NCI-H1092 (cell line): ENCODE results near the gene MINDY2.
A peak's percentile ranks its signal among the peaks of the same experiment; 100 is the strongest.

Experiments
- DNase-seq: peaks from one replicate; lab custom pipeline; 2025; lab: John Stamatoyannopoulos, UW

MINDY2 gene, protein sequence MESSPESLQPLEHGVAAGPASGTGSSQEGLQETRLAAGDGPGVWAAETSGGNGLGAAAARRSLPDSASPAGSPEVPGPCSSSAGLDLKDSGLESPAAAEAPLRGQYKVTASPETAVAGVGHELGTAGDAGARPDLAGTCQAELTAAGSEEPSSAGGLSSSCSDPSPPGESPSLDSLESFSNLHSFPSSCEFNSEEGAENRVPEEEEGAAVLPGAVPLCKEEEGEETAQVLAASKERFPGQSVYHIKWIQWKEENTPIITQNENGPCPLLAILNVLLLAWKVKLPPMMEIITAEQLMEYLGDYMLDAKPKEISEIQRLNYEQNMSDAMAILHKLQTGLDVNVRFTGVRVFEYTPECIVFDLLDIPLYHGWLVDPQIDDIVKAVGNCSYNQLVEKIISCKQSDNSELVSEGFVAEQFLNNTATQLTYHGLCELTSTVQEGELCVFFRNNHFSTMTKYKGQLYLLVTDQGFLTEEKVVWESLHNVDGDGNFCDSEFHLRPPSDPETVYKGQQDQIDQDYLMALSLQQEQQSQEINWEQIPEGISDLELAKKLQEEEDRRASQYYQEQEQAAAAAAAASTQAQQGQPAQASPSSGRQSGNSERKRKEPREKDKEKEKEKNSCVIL

DNA sequence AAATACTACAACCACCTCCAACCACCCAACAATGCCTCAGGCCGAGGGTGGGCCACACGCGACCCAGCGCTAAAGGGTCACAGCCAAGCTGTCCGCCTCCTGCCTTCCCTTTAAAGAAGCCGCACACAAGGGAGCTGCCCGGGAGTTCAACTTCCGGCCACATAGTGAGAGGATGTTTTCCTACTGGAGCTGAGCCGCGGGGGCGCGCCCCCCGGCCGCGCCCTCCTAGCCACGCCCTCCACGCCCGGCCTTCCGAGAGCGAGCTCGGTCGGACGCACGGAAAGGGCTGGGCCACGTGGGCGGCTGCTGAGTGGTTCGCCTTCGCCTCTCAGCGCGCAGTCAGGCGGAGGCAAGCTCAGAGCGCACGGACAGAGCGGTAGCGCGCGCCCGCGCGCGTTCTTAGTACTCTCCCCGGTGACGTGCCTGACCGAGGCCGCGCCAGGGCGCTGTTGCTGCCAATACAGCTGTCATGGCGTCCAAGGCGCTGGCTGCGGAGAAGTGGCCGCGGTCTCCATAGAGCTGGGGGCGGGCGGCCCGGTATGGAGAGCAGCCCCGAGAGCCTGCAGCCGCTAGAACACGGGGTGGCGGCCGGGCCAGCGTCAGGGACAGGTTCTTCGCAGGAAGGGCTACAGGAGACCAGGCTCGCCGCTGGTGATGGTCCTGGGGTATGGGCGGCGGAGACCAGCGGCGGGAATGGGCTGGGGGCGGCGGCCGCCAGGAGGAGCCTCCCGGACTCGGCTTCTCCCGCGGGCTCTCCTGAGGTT lies at the start of gene MINDY2:
Gene MINDY2 (plus strand): TSS at position 446 of the 764 bp plus-strand sequence. CDS start 94 bp downstream, at position 540.
- DNase-seq, result peak; percentile 96

DNA sequence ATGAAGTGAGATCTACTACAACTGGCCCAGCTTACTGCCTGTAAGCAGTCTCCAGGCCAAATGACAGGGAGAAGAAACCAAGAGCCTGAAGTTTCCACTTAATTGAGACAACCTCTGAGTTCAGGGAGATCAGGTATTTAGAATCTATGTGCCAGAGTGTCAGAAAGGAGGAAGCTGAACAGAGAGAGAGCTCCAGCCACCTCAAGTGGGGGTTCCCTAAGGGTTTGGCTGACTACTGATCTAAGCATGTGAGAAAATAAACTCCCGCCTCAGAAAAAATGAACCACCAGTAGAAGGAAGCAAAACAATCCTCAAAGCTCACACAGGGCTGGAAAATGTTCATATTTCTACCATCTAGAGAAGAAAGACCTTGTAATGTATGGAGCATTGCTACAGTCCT lies 46.6 kb upstream of the MINDY2 start:
- DNase-seq, result no peak

DNA sequence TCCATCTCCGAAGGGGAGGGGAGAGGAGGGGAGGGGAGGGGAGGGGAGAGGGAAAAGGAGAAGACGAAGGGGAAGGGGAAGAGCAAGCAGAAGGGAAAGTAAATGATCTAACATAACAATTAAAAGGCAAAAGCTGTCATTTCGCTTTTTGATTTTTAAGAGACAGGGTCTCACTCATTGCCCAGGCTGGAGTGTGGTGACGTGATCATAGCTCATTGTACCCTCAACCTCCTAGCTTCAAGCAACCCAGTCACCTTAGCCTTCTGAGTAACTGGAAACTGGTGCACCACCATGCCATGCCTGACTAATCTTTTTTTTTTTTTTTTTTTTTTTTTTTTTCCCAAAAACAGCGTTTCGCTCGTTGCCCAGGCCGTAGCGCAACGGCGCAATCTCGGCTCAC lies 44.2 kb upstream of the MINDY2 start:
- no peak for DNase-seq

DNA sequence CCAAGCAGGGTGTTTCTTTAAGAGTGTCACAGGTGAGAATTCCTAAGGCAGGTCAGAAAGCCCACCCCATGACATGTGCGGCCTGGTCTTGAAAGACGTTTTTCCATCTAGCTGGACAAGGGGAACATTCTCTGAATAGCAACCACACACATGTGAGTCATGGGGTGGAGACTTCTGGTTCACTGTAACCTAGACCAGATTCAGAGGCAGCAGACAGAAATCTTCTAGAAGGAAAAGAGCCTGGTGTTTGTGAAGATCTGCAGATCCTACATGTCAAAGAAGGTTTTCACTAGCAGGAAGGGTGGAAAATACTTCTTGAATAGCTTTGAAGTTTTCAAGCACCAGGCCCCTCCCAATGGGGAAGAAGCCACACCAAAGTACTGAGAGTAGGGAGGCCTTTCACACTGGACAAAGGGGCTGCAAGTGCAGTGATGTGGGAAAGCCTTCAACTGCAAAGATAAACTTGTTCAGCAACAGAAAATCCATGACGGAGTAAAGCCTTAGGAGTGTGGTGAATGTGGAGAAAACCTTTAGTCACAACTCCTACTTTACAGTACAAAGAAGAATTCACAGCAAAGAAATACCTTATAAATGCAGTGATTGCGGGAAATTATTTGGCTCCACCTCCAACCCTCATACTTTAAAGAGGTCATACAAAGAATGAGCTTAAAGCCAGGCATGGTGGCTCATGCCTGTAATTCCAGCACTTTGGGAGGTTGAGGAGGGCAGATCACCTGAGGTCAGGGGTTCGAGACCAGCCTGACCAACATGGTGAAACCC lies 39.2 kb upstream of the MINDY2 start:
- DNase-seq, result no peak

DNA sequence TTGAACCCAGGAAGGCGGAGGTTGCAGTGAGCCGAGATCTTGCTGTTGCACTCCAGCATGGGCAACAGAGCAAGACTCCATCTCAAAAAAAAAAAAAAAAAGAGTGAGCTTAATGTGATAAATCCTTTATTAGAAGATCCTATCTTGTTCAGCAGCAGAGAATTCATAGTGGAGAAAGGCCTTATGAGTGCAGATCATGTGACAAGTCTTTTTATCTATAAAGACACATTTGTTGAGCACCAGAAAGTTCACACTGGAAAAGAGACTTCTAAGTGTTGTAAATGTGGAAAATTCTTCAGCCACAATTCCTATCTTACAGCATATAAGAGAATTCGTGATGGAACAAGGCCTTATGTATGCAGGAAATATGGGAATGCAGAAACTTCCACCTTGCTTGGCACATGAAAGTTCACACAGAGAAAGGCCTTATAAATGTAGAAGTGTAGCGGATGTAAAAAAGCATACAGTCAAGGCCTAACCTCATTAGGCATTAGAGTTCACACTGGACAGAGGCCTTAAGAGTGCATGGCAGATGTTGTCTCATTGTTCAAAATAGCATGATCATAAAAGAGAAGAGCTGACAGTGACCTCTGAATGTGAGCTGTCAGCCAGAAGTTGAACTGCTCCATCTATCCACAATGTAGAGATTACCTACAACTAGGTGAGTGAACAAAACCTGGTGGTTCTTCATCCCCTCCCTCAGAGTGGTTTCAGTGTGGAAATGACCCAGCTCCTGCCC lies 38.3 kb upstream of the MINDY2 start:
- DNase-seq, result no peak

DNA sequence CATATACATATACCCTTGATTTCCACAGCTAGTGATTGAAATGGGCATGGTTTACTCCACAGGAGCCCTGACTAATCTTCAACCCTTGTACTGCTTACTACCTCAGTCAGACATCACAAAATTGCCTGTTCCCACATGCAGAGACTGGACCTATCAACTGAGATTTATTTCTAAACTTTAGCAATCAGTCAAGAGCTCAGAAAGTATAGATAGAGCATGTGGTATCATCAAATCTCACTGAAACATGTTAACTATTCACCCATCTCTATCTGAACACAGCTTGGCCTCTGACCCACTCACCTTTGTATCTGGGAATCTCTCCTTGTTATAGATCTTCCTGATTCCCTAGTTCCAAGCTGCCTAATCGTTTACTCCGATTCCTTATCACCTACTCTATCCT lies 36.2 kb upstream of the MINDY2 start:
- DNase-seq, result no peak

DNA sequence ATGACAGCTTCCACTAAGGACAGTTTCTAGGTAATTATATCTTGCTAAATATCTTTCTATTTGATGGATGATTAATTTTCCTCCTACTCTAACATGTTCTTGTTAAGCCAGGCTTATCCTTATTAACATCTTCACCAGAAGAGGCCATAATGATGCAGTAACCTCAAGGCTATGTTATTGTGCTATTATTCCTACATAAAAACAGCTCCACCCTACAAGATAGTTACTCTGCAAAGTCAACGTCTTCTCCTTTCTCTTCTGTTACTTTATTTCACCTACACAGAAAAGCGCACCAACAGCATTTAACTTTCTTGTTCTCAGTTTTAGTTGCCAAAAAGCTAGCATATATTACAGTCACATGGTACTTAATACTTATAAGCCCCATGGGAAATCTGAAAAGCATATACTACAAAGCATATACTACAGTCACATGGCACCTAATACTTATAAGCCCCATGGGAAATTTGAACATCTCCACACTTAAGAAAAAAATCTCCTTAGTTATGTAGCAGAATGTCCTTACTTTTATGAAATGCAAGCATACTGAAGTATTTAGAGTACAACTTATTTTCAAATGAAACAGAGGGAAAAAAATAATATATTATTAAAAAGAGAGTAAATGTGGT lies 35.0 kb upstream of the MINDY2 start:
- DNase-seq, result no peak

DNA sequence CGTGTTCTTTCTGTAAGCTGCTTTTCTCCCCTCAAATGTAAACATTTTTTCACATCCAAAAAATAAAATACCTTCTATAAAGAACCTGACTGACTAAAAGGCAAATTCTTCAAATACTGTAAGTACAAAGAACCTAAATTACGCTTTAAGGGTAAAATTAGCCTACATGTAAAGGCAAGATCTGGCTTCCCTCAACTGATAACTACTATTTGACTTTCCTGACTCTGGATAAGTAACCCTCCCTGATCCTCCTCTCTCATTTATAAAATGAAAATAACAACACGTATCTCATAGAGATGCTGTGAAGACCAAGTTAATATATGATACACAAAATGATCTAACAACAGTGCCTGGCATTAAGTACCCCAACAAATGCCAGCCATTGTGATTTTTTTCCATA lies 33.8 kb upstream of the MINDY2 start:
- DNase-seq, result no peak

DNA sequence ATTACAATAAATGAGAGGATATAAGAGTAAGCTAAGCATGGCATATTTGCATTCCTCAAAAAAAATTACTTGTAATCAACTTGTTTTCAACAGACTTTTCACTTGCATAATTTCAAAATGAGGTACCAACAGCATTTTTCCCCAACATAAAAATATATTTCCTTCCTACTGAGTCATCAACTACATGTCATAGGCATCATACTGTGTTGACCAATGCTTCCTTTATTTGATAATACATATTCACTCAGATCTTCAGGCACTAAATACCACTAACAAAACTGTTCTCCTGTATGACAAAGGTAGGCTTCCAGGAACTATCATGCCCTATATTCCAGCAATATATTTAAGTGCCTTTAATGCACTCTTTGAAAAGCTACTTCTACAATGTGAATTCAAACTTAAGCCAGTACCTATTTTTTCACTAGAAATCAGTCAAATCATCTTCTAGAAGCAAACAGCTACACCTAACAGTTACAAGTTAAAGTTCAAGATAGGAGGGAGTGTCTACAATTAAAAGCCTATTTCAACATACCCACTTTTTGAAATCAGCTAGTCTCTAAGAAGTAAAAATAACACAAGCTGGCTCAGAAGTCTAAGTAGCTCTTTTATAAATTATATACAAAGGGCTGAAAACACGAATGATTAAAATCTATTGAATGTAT lies 32.9 kb upstream of the MINDY2 start:
- DNase-seq, result no peak

DNA sequence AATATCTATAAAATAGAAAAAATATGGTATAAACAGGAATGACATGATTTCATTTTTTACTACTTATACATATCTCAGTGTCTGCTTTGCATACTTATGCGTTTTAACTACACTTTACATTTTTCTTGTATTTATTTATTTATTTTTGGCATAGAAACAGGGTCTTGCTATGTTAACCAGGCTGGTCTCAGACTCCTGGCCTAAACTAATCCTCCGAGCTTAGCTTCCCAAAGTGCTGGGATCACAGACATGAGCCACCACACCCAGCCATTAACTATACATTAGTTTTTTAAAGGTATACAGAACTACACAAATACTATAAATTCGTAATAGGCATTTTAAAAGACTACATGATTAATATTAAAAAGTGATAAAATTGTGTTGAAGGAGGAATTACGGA lies 30.7 kb upstream of the MINDY2 start:
- DNase-seq, result no peak

DNA sequence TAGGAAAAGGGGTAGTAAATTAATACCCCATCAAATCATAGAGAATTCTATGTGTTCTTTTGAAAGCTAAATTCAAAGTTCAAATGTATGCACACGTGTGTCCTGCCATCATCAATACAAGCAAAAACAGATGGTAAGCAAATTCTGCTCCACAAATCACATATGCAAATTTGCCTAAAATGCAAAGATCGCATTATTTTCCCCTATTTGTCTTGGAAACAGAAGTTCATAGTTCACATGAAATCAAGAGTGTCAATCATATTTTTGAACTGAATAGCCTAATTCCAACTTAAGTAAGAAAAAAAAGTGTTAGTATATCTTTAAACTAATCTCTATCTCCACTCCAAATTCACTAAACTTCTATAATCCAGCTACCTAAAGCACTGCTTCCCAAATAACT lies 30.1 kb upstream of the MINDY2 start:
- no peak for DNase-seq

DNA sequence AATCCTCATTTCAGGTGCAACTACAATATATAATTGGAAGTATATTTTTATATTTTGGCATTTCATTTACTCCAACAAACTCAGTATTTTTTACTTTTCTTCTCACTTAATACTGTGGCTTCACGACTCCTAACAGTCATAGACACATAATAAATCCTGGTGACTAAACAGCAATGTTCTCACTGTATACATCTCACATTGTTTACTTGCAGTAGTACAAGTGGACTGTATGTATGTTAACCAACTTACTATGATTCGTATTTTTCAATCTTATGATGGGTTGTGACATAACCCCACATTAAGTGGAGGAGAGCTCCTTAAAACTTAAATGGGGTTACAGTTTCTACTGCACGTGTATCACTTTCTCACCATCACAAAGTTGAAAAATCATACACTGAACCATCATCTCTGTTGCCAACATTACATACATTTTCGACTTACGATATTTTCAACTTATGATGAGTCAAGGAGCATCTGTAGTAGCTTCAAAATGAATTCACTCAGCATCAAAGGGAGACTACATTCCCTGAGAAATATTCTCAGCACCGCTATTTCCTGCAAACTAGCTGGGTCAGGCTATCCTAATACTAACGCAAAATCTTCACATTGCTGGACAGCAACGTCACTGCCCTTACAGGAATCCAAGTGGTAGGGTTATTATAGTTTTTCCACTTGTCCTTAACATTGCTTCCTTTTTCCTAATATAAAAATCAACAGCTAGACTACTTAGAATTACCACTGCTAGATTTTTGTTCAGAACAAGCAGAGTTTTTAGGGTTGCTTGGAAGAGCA lies 28.9 kb upstream of the MINDY2 start:
- DNase-seq, result no peak

DNA sequence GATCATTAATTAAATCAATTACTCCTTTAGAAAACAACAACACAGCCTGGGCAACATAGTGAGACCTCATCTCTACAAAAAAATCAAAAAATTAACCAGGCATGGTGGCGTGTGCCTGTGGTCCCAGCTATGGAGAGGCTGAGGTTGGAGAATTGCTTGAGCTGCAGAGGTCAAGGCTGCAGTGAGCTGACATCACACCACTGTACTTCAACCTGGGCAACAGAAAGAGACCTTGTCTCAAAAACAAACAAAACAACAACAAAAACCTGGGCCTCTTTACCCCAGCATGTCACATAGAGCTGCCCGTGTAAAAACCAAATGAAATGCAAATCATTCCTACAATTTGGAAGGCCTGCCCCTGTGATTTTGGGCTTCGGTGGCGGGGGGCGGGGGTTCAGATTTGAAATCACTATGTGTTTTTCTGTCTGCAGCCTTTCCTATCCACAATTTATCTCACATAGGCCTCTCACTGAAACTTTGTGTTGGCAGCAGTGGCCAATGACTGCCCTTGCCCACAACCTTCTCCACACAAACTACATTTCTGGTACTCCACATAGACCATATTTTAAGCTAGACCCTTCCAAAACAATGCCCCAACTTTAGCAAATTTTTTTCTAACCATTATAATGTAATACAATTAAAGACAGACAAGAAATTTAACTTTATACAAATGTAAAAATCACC lies 28.1 kb upstream of the MINDY2 start:
- no peak for DNase-seq

DNA sequence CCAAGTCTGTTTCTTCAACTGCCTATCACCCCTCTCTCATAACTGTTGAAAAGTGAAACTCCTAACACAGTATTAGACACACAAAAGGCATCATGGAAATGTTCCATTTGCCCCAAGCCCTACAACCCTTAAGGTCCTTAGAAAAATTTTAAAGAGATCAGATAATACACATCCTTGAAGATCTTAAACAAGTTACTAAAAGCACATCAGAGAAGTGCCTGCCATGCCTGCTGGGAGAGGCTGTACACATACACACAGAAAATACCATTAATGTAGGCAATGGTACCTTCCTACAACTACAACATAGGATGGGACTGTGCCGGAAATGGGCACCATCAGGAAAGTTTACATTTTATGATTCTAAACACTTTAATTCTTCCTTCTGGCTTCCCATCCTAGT lies 24.9 kb upstream of the MINDY2 start:
- DNase-seq, result no peak

DNA sequence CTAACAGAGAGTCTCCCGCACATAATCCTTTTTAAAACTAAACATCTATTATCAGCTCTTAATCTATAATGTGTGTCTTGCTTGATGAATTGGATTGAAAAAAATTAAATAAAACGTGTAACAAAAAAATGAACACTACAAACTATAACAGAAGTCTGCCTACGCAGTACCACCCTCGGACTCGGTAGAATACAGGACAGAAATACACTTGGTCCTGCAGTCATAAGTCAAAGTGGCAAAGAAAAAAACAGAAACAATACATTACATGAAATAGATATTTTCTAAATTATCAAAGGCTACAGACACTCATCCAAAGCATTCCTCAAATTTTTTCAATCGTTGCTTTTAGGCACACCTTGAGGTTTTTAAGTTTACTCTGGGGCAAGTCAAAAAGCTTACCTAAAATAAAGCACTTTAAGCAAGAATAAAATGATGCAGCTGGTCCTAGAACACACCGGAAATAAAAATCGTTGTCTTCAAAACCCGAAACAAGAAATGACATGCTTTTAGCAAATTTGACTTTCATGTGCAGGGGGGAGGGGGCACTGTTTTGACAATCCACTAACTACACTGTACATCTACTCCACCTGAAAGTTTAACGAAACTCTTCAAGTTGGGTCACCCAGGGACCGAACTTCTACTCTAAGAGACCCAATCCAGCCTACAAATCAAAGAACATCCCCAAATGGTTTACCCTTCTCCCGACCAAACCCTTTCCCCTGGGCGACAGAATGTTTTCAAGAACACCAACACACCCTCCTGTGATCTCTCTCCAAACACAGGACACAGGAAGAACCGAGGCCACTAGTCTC lies 22.9 kb upstream of the MINDY2 start:
- no peak for DNase-seq

DNA sequence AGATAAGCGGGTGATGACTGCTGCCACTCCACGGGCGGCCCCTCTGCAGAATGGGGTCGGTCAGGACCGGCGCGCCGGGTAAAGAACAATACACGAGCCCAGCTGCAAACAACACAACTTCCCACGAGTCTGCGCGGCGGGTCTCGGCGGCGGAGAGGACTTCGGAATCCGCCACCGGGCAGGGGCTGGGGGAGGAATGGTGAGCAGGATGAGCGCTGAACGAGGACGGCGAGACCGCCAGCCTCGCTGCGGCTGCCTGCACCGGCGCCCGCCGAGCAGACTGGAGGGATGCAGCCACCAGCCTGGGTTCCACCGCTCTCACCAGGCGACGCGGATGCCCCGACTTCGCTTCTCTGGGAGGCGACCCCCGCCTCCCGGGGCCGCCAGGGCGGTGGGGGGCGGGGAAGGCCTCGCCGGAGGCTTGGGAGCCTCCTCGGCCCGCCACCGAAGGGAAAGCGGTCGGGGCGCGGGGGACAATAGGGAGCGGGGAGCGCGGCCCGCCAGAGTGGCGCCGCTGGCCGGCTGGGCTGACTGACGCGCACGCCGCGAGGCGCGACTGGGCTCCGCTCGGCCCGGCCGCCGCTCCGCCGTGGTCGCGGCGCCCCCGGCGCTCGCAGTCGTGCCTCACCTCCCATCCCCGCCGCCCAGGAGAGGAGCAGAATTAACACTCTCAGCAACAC lies 22.1 kb upstream of the MINDY2 start:
- peak; percentile 43 for DNase-seq

DNA sequence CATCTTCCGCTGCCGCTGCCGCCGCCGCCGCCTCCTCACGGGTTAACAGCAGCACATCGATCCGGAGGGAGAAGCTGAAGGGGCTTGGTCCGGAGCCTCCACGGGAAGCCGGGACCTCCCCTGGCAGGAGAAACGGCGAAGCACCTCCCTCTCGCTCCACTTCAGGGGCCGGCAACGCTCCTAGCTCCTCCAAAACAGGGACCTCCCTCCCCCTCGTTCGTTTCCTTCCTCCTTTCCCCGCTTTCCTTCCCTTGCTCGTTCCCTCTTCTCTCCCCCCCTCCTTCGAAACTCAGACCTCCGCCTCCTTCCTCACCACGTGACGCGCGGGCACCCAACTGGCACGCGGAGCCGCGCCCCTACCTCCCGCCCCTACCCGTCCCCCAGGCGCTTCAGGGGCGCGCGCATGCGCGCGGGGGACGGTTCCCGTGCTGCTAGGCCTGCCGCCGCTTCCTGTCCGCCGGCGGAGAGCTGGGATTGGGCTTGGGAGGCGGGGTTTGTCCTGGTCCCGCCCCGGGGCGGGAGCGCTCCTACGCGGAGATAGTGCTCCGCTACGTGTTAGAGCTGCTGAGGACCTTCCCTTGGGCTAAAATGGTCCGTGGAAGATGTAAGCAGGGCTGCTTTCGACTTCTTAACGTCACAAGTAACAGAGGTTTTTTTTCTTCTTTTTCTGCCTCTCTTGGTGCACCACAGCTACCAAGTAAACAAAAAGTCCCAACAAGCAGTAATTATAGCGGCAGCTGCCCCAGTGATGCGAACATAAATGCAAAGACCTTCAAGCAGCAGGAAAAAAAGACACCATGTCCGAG lies 21.4 kb upstream of the MINDY2 start, which contains the start of gene ADAM10:
Gene ADAM10 (minus strand): TSS at position 176 of the 806 bp plus-strand sequence. CDS start 173 bp downstream, at position 3.
- peak; percentile 95 for DNase-seq
